Breast epithelium (tissue), 3 donors: ENCODE results near the gene GPR37L1.

Experiments used
- CTCF ChIP-seq, 3 donors: fragments of 450-650 bp; IDR thresholded peaks; one replicate each; pipeline ENCODE4 v1.5.1; 2016 to 2017; ENCODE audit warnings: antibody characterized with exemption in 3 of 3, mild to moderate bottlenecking in 3 of 3, moderate library complexity in 3 of 3
- POLR2A ChIP-seq: fragments of 450-650 bp; IDR thresholded peaks from one replicate; pipeline ENCODE4 v1.6.1; 2016; ENCODE audit warnings: antibody characterized with exemption, mild to moderate bottlenecking, moderate library complexity
- POLR2AphosphoS5 ChIP-seq, 3 donors: sonication (generic); formaldehyde crosslinking; IDR thresholded peaks; one replicate each; pipeline ENCODE4 v1.6.1; 2017; ENCODE audit warnings: antibody characterized with exemption in 3 of 3

- no peak for TF ChIP-seq CTCF (IDR thresholded peaks at IDR 0.05)
- TF ChIP-seq POLR2A: no peak
- TF ChIP-seq POLR2AphosphoS5 (IDR thresholded peaks at IDR 0.05): no peak
These were observed 46.6 kb upstream of the GPR37L1 start for GRCh38 chr1:202076050-202076511.
